GM06990 (cell line): Measurements from ENCODE around the gene GSTA1.
"Not testable (repeated sequence)": the region's sequence is repeated elsewhere in the genome, so short reads cannot be mapped to it uniquely, and the experiment has no call there.

Source experiments
- DNase-seq: peaks from one replicate; pipeline ENCODE4 v3.0.0-alpha.2; 2011; ENCODE audit not compliant: insufficient read length; ENCODE audit errors: extremely low read depth
- H3K27me3 ChIP-seq: replicated peaks from 2 replicates; pipeline ENCODE4 v1.6.0; 2011; ENCODE audit warnings: low read length; ENCODE audit not compliant: control insufficient read depth, insufficient read depth
- H3K36me3 ChIP-seq: 2 replicates; pipeline ENCODE4 v1.5.1; 2011; ENCODE audit warnings: low read length; ENCODE audit not compliant: control insufficient read depth, insufficient read depth
- H3K4me3 ChIP-seq: replicated peaks from 2 replicates; pipeline ENCODE4 v1.5.1; 2011; ENCODE audit warnings: low read depth, mild to moderate bottlenecking, control low read depth, low read length
- CTCF ChIP-seq: IDR thresholded peaks from 2 replicates; pipeline ENCODE4 v1.5.1; 2011; ENCODE audit warnings: low read length, control low read depth, mild to moderate bottlenecking, inconsistent platforms; ENCODE audit not compliant: insufficient read depth, poor library complexity, severe bottlenecking

GSTA1 gene

GRCh38 chr6:52760105-52760765 lies 43.4 kb downstream of the GSTA1 start:
- TF ChIP-seq CTCF: no peak
- DNase-seq: no peak
- H3K4me3 ChIP-seq: no peak overlapping the region

GRCh38 chr6:52759085-52759484 lies 44.5 kb downstream of the GSTA1 start:
- no peak overlapping the region for H3K4me3 ChIP-seq
- H3K27me3 ChIP-seq: no peaks in the 10 kb centered on the region
- DNase-seq: no peak
- no peak for TF ChIP-seq CTCF
- H3K36me3 ChIP-seq: no peaks in the 10 kb centered on the region

More at GRCh38 chr6:52760105-52760765, 43.4 kb downstream of the GSTA1 start:
- H3K27me3 ChIP-seq: no peaks in the 10 kb centered on the region
- no peaks in the 10 kb centered on the region for H3K36me3 ChIP-seq

- H3K27me3 ChIP-seq, H3K36me3 ChIP-seq, DNase-seq, H3K4me3 ChIP-seq: not testable (repeated sequence)
These were observed 45.8 kb downstream of the GSTA1 start for GRCh38 chr6:52757651-52758338.

- no peaks in the 10 kb centered on the region for H3K36me3 ChIP-seq
- no peak for TF ChIP-seq CTCF
These were observed 49.2 kb downstream of the GSTA1 start for GRCh38 chr6:52754443-52754842.

GRCh38 chr6:52753137-52753536 lies 50.5 kb downstream of the GSTA1 start:
- not testable (repeated sequence) for H3K27me3 ChIP-seq, H3K4me3 ChIP-seq

More at GRCh38 chr6:52754443-52754842, 49.2 kb downstream of the GSTA1 start:
- Histone ChIP-seq H3K4me3 (no peak overlapping the region), H3K27me3 (no peaks in the 10 kb centered on the region; the same call in 1 of the 2 replicates)
- no peak for DNase-seq

GRCh38 chr6:52752310-52752709 lies 51.3 kb downstream of the GSTA1 start:
- no peaks in the 10 kb centered on the region; the same call in 1 of the 2 replicates for H3K27me3 ChIP-seq
- TF ChIP-seq CTCF: no peak
- H3K36me3 ChIP-seq: no peaks in the 10 kb centered on the region
- no peak overlapping the region for H3K4me3 ChIP-seq
- DNase-seq: no peak

More at GRCh38 chr6:52753137-52753536, 50.5 kb downstream of the GSTA1 start:
- not testable (repeated sequence) for DNase-seq, H3K36me3 ChIP-seq
